H1 (cell line): Measurements from ENCODE around the gene CRADD.

ENCODE experiments used
- CBX8 ChIP-seq: fragments of 300-800, 300-1000 bp; sonication (generic); IDR thresholded peaks from 2 replicates; pipeline ENCODE4 v1.7.1; 2016; ENCODE audit warnings: low read depth, low read length, borderline replicate concordance
- CREB1 ChIP-seq: IDR thresholded peaks from 2 replicates; pipeline ENCODE4 v1.6.1; 2012; ENCODE audit warnings: inconsistent platforms
- EGR1 ChIP-seq: IDR thresholded peaks from 2 replicates; pipeline ENCODE4 v1.6.1; 2011; ENCODE audit warnings: low read depth, low read length, borderline replicate concordance
- EZH2 ChIP-seq: fragments of 200-600 bp; sonication (generic); IDR thresholded peaks from 2 replicates; pipeline ENCODE4 v1.7.1; 2012; ENCODE audit warnings: low read depth, mild to moderate bottlenecking, moderate library complexity, low read length, inconsistent platforms; ENCODE audit not compliant: severe bottlenecking
- TAF1 ChIP-seq: IDR thresholded peaks from 2 replicates; pipeline ENCODE4 v1.6.1; 2011; ENCODE audit warnings: mild to moderate bottlenecking, low read depth, low read length
- TEAD4 ChIP-seq: IDR thresholded peaks from 2 replicates; pipeline ENCODE4 v1.6.1; 2012; ENCODE audit warnings: low read depth, low read length, inconsistent platforms, mixed read lengths
- ZNF274 ChIP-seq: IDR thresholded peaks from 2 replicates; pipeline ENCODE4 v1.7.0; 2012; ENCODE audit warnings: low read length, borderline replicate concordance; ENCODE audit errors: extremely low read depth
- TF ChIP-seq, protein P1 (sequence below), 3 experiments: IDR thresholded peaks; 1 replicate in 2 of 3; 2 replicates in 1 of 3; pipeline versions ENCODE4 v1.5.1 to v1.6.1; 2011; ENCODE audit warnings: low read length in 3 of 3, mild to moderate bottlenecking in 3 of 3, inconsistent platforms in 2 of 3, low read depth in 1 of 3, moderate library complexity in 1 of 3; ENCODE audit not compliant: insufficient read depth in 1 of 3; ENCODE audit errors: control extremely low read depth in 1 of 3

DNA sequence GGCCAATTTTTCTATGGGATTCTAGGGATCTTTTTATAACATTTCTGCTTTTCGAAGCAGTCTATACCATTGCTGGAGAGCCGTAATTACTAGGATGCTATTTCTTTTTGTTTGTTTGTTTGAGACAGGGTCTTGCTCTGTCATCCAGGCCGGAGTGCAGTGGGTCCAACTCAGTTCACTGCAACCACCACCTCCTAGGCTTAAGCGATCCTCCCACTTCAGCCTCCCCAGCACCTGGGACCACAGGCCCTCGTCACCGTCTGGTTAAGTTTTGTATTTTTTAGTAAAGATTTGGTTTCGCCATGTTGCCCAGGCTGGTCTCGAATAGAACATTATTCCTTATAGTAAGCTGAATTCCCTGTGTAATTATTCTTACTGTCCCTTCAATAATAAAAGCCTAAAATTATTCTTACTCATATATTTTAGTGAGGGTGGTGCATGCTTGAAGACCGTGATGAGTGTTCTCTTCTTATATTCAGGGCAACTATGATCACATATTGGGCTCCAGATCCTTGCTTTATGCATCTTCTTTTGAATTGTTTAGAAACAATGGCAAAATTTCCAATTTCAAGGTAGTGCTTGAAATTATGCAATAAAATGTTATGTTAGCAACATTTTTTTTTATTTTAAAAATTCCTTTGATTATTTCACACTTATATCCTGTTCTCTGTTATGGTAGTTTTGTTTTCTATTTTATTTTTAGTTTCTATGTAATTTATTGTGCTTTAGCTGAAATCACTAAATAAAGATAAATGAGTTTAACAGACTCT, 66.2 kb downstream of the CRADD start:
- no peak for TF ChIP-seq TEAD4
- TF ChIP-seq ZNF274, result no peak
- TF ChIP-seq, protein P1, sequence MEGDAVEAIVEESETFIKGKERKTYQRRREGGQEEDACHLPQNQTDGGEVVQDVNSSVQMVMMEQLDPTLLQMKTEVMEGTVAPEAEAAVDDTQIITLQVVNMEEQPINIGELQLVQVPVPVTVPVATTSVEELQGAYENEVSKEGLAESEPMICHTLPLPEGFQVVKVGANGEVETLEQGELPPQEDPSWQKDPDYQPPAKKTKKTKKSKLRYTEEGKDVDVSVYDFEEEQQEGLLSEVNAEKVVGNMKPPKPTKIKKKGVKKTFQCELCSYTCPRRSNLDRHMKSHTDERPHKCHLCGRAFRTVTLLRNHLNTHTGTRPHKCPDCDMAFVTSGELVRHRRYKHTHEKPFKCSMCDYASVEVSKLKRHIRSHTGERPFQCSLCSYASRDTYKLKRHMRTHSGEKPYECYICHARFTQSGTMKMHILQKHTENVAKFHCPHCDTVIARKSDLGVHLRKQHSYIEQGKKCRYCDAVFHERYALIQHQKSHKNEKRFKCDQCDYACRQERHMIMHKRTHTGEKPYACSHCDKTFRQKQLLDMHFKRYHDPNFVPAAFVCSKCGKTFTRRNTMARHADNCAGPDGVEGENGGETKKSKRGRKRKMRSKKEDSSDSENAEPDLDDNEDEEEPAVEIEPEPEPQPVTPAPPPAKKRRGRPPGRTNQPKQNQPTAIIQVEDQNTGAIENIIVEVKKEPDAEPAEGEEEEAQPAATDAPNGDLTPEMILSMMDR (IDR thresholded peaks at IDR 0.05; ENCODE audit: control extremely low read depth in 1 of 3, insufficient read depth in 1 of 3, low read depth in 1 of 3, low read length in 3 of 3), result no peak
- TF ChIP-seq CBX8, result no peak
- TF ChIP-seq CREB1, result no peak
- no peak for TF ChIP-seq EGR1
- no peak for TF ChIP-seq EZH2
- no peak for TF ChIP-seq TAF1
